Thyroid gland (tissue), 4 donors: Measurements from ENCODE around the gene CCDC122. TPM values are rescaled to one million over a fixed set of nuclear protein-coding genes. Genes with fewer than 3 reads are reported as not detected.

Experiments used
- DNase-seq, 2 donors: peaks; one replicate each; pipeline ENCODE4 v3.0.0-alpha.2; 2019
- H3K27ac ChIP-seq, 3 donors: fragments of 200-600 bp; sonication (generic); 1 replicate in 2 of 3; 2 replicates in 1 of 3; pipeline ENCODE4 v1.5.1; 2016 to 2019; ENCODE audit warnings: mild to moderate bottlenecking in 1 of 3, moderate library complexity in 1 of 3
- H3K27me3 ChIP-seq: fragments of 200-600 bp; sonication (generic); one replicate; pipeline ENCODE4 v1.5.1; 2019
- H3K36me3 ChIP-seq, 2 donors: fragments of 200-600 bp; sonication (generic); one replicate each; pipeline ENCODE4 v1.5.1; 2016 to 2019
- H3K4me1 ChIP-seq, 2 donors: fragments of 200-600 bp; sonication (generic); one replicate each; pipeline ENCODE4 v1.5.1; 2017 to 2019
- H3K4me3 ChIP-seq, 3 donors: fragments of 200-600 bp; sonication (generic); replicated peaks in 1 of 3; 1 replicate in 2 of 3; 2 replicates in 1 of 3; pipeline ENCODE4 v1.5.1; 2016; ENCODE audit warnings: mild to moderate bottlenecking in 1 of 3
- H3K9me3 ChIP-seq: fragments of 200-600 bp; sonication (generic); one replicate; pipeline ENCODE4 v1.5.1; 2017
- CTCF ChIP-seq, 6 experiments: fragments of 200-600 bp in 3 of 6; fragments of 450-650 bp in 3 of 6; sonication (generic) in 3 of 6; IDR thresholded peaks; one replicate each; pipeline ENCODE4 v1.5.1; 2016 to 2019; ENCODE audit warnings: antibody characterized with exemption in 6 of 6, mild to moderate bottlenecking in 2 of 6, inconsistent platforms in 1 of 6, moderate library complexity in 1 of 6
- POLR2A ChIP-seq, 2 donors: fragments of 450-650 bp; IDR thresholded peaks; one replicate each; pipeline ENCODE4 v1.6.1; 2017; ENCODE audit warnings: antibody characterized with exemption in 2 of 2, mild to moderate bottlenecking in 2 of 2, moderate library complexity in 1 of 2
- WGBS, 2 donors: methylation state at CpG; one replicate each; pipeline ENCODE4 v1.1.5; 2017; 5-methylcytosine and 5-hydroxymethylcytosine counted together
- intact Hi-C: fragments of 100-400 bp; cut with DNase I; formaldehyde crosslinking; loops from one replicate; pipeline ENCODE4 v1.15.1; 2023
- small RNA-seq: library from RNA; depleted of rRNA; stranded (forward); fragments of <200 nt; gene quantifications from one replicate; pipeline ENCODE3, GENCODE V24; 2016
- total RNA-seq, 4 donors: library from RNA; depleted of rRNA; stranded (reverse); fragments of >200 nt; gene quantifications; one replicate each; pipeline ENCODE4 v1.2.3, GENCODE V29; 2016

CCDC122 gene
- total RNA-seq, 4 donors from 2014 or later: 8.6 to 19.8 (median 10.6) TPM

GRCh38 chr13:43787997-43788396, 91.5 kb downstream of the CCDC122 start:
- Histone ChIP-seq H3K27ac (no peak overlapping the region), H3K27me3 (peaks cover 4% of the 10 kb centered on the region), H3K36me3 (no peaks in the 10 kb centered on the region), H3K9me3 (no peaks in the 10 kb centered on the region), H3K4me1 (peaks cover 15 to 22% of the 10 kb centered on the region in 2 donors), H3K4me3 (no peak overlapping the region)
- WGBS, 2 donors: 57 to 77% methylated on average over 2 of the region's 2 CpGs
- TF ChIP-seq CTCF (IDR thresholded peaks at IDR 0.05) (no peak), POLR2A (IDR thresholded peaks at IDR 0.05) (no peak)
- DNase-seq: no peak
- intact Hi-C loops: no loop called here

GRCh38 chr13:43787518-43787891, 92.0 kb downstream of the CCDC122 start:
- H3K4me1 ChIP-seq: peaks cover 15 to 22% of the 10 kb centered on the region in 2 donors
- H3K36me3 ChIP-seq: no peaks in the 10 kb centered on the region
- peak overlapping the region in 2 of 3 donors; percentile 30 to 45 for H3K4me3 ChIP-seq
- peaks cover 4% of the 10 kb centered on the region for H3K27me3 ChIP-seq
- no peaks in the 10 kb centered on the region for H3K9me3 ChIP-seq
- intact Hi-C loops: no loop called here
- WGBS, 2 donors: 13 to 16% methylated on average over 9 of the region's 9 CpGs
- TF ChIP-seq CTCF (IDR thresholded peaks at IDR 0.05) (no peak), POLR2A (IDR thresholded peaks at IDR 0.05) (no peak)
- no peak for DNase-seq
- H3K27ac ChIP-seq: no peak overlapping the region

GRCh38 chr13:43786766-43787517, 92.6 kb downstream of the CCDC122 start, which contains the start of gene ENOX1:
Gene ENOX1 (minus strand): TSS chr13:43786972.
- Histone ChIP-seq H3K9me3 (no peaks in the 10 kb centered on the region), H3K36me3 (no peaks in the 10 kb centered on the region), H3K27ac (no peak within 1 kb of the TSS), H3K27me3 (peaks cover 4% of the 10 kb centered on the region), H3K4me3 (peak within 1 kb of the TSS; percentile 21 to 45 (median 30)), H3K4me1 (peaks cover 15 to 22% of the 10 kb centered on the region in 2 donors)
- intact Hi-C loops: no loop called here
- TF ChIP-seq CTCF (IDR thresholded peaks at IDR 0.05): no peak
- no peak for TF ChIP-seq POLR2A (IDR thresholded peaks at IDR 0.05)
- DNase-seq: peak; percentile 44 to 47
- WGBS, 2 donors: 0% methylated on average over 1 to 30 of the region's 93 CpGs

- peak overlapping the region; percentile 21 to 45 (median 30) for H3K4me3 ChIP-seq
- DNase-seq: no peak
- H3K36me3 ChIP-seq: no peaks in the 10 kb centered on the region
- peaks cover 4% of the 10 kb centered on the region for H3K27me3 ChIP-seq
- WGBS, 2 donors: 0 to 1% methylated on average over 1 to 18 of the region's 28 CpGs
- no peak overlapping the region for H3K27ac ChIP-seq
- TF ChIP-seq POLR2A (IDR thresholded peaks at IDR 0.05) (no peak), CTCF (IDR thresholded peaks at IDR 0.05) (no peak)
- H3K9me3 ChIP-seq: no peaks in the 10 kb centered on the region
- H3K4me1 ChIP-seq: peaks cover 15 to 22% of the 10 kb centered on the region in 2 donors
- intact Hi-C loops: no loop called here
Observed at GRCh38 chr13:43786472-43786765, 93.1 kb downstream of the CCDC122 start.

Small RNA genes within 50 kb of the gene (small RNA-seq; reads per million reads assigned to genes)
- gene AL162713.1: not detected

Other genes starting within 250 kb of the CCDC122 start
- gene ENOX1, start 92.8 kb downstream of the CCDC122 start, total RNA-seq: 1 to 10 TPM in 1 of 4 donors, under 1 TPM in 3; 0.13 to 1.8 (median 0.31) TPM
- gene LACC1, start 164 bp upstream of the CCDC122 start, total RNA-seq: 10 to 100 TPM in 1 of 4 donors, 1 to 10 TPM in 3; 4.2 to 13.2 (median 4.6) TPM